ENCODE data around the gene RASAL2. TPM values are rescaled to one million over a fixed set of nuclear protein-coding genes. Genes with fewer than 3 reads are reported as not detected.
A peak's percentile ranks its signal among the peaks of the same experiment; 100 is the strongest.

RASAL2 gene
- total and polyA plus RNA-seq, 9 of the 15 experiments (the other 6 are each of a cell fraction or from before 2014, with no cell fraction given): 0.13 to 1.0 (median 0.62) TPM

DNA sequence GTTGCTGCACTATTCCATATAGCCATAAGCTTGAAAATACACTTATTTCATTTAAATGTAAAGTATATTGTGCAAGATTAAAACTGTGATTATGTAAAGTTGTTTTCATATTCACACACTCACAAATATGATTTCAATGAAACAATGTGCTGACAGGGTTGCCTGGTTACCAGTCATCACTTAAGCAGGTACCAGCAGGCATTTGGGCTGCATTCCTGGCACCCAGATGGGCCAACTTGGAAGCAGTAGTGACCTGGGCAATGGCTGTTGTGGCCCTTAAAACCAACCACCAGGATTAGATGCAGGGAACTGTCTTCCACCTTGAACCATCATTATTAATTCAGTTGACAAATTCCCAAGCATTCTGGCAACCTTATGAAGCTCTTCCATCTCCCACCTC, 45.0 kb upstream of the RASAL2 start:
- H3K27ac ChIP-seq (ENCODE audit: extremely low read depth, low read depth, low read length): no peak overlapping the region
- H4K20me1 ChIP-seq (replicated peaks; ENCODE audit: control insufficient read depth, insufficient read depth, low read length): no peaks in the 10 kb centered on the region
- CTCF ChIA-PET (ENCODE audit: low intra/inter-chr PET ratio): no interaction called here
- FAIRE-seq: no peak
- in situ Hi-C loops (cut with MboI) (no loop called here), intact Hi-C loops (cut with micrococcal nuclease) (no loop called here)
- POLR2A ChIA-PET: interaction anchor here (0.5 kb wide), 1 partner anchor 9 kb away, joined by 3 read pairs; no protein-coding TSS in a partner anchor
- no peak overlapping the region for H3K9ac ChIP-seq (ENCODE audit: insufficient read depth in 1 of 2, low read depth in 2 of 2, low read length in 2 of 2)
- no peak overlapping the region for H3K4me2 ChIP-seq (ENCODE audit: insufficient read depth, low read length)
- H2AFZ ChIP-seq (ENCODE audit: low read depth, low read length): no peak overlapping the region
- no peaks in the 10 kb centered on the region for H3K9me3 ChIP-seq (replicated peaks; ENCODE audit: control insufficient read depth, insufficient read depth, low read depth, low read length)
- no peaks in the 10 kb centered on the region for H3K9me1 ChIP-seq (ENCODE audit: control insufficient read depth, insufficient read depth, low read length)
- no peak overlapping the region for H3K4me3 ChIP-seq
- DNase-seq (ENCODE audit: extremely low read depth in 1 of 4, low spot score in 3 of 4): no peak
- TF ChIP-seq POLR2B (IDR thresholded peaks at IDR 0.05; ENCODE audit: low read depth, partially characterized antibody) (no peak), CEBPB (tag; IDR thresholded peaks at IDR 0.05) (peak; percentile 30; the same call in 1 of the 2 replicates)
- no peaks in the 10 kb centered on the region for H3K36me3 ChIP-seq (ENCODE audit: control insufficient read depth, insufficient read depth, low read length)
- no peaks in the 10 kb centered on the region for H3K4me1 ChIP-seq (replicated peaks in 1 of 2; ENCODE audit: control insufficient read depth in 2 of 2, insufficient read depth in 2 of 2, low read length in 2 of 2)
- no peaks in the 10 kb centered on the region for H3K27me3 ChIP-seq (ENCODE audit: control insufficient read depth in 2 of 2, insufficient read depth in 2 of 2, low read length in 2 of 2)
- no peaks in the 10 kb centered on the region for H3K79me2 ChIP-seq (ENCODE audit: control insufficient read depth, insufficient read depth, low read length)
- no peak for ATAC-seq
- BruUV-seq (replicated peaks): no TSS peak

- Histone ChIP-seq H3K79me2 (ENCODE audit: control insufficient read depth, insufficient read depth, low read length) (no peaks in the 10 kb centered on the region), H2AFZ (ENCODE audit: low read depth, low read length) (no peak overlapping the region), H3K9ac (ENCODE audit: insufficient read depth in 1 of 2, low read depth in 2 of 2, low read length in 2 of 2) (no peak overlapping the region), H3K36me3 (ENCODE audit: control insufficient read depth, insufficient read depth, low read length) (no peaks in the 10 kb centered on the region), H3K27ac (ENCODE audit: extremely low read depth, low read depth, low read length) (no peak overlapping the region), H3K27me3 (ENCODE audit: control insufficient read depth in 2 of 2, insufficient read depth in 2 of 2, low read length in 2 of 2) (no peaks in the 10 kb centered on the region), H3K9me3 (replicated peaks; ENCODE audit: control insufficient read depth, insufficient read depth, low read depth, low read length) (no peaks in the 10 kb centered on the region), H3K9me1 (ENCODE audit: control insufficient read depth, insufficient read depth, low read length) (no peaks in the 10 kb centered on the region), H3K4me3 (no peak overlapping the region), H3K4me2 (ENCODE audit: insufficient read depth, low read length) (no peak overlapping the region), H4K20me1 (replicated peaks; ENCODE audit: control insufficient read depth, insufficient read depth, low read length) (no peaks in the 10 kb centered on the region), H3K4me1 (replicated peaks in 1 of 2; ENCODE audit: control insufficient read depth in 2 of 2, insufficient read depth in 2 of 2, low read length in 2 of 2) (no peaks in the 10 kb centered on the region)
- 1% methylated on average over 6 of the region's 6 CpGs for WGBS (ENCODE audit: insufficient coverage, low coverage, missing lambda C conversion rate)
- ChIA-PET POLR2A (interaction anchor here (0.6 kb wide), 1 partner anchor 1138 kb away, joined by 3 read pairs; no protein-coding TSS in a partner anchor), CTCF (ENCODE audit: low intra/inter-chr PET ratio) (no interaction called here)
- no peak for FAIRE-seq
- intact Hi-C loops (cut with micrococcal nuclease) (loop anchor here (5.0 kb wide), 1 partner anchor 232 kb away; no protein-coding TSS in a partner anchor), in situ Hi-C loops (cut with MboI) (no loop called here)
- no peak for DNase-seq (ENCODE audit: extremely low read depth in 1 of 4, low spot score in 3 of 4)
- BruUV-seq (replicated peaks): no TSS peak
- no peak for TF ChIP-seq CCAR2 (IDR thresholded peaks at IDR 0.05; ENCODE audit: low read depth, low read length)
- no peak for TF ChIP-seq ARHGAP35 (IDR thresholded peaks at IDR 0.05; ENCODE audit: partially characterized antibody)
- no peak for TF ChIP-seq CAMTA2 (CRISPR knock-in tag; conservative IDR thresholded peaks at IDR 0.05)
- ATAC-seq: no peak
Observed at GRCh38 chr1:178050084-178050483, 43.8 kb upstream of the RASAL2 start.

All from K562 (cell line).